Ascending aorta (tissue), 2 donors: ENCODE results near the gene MRPL55. TPM values are rescaled to one million over a fixed set of nuclear protein-coding genes. Genes with fewer than 3 reads are reported as not detected.

Experiments used
- DNase-seq, 2 donors: peaks; one replicate each; pipeline ENCODE4 v3.0.0-alpha.2; 2019; ENCODE audit warnings: low spot score in 2 of 2
- H3K27ac ChIP-seq, 2 donors: fragments of 200-600 bp; sonication (generic); one replicate each; pipeline ENCODE4 v1.5.1; 2016 to 2017; ENCODE audit warnings: mild to moderate bottlenecking in 1 of 2
- H3K27me3 ChIP-seq: fragments of 200-600 bp; sonication (generic); one replicate; pipeline ENCODE4 v1.5.1; 2017
- H3K36me3 ChIP-seq, 2 donors: fragments of 200-600 bp; sonication (generic); one replicate each; pipeline ENCODE4 v1.5.1; 2016
- H3K4me1 ChIP-seq, 2 donors: fragments of 200-600 bp; sonication (generic); one replicate each; pipeline ENCODE4 v1.5.1; 2016 to 2017; ENCODE audit warnings: mild to moderate bottlenecking in 1 of 2
- H3K4me3 ChIP-seq, 2 donors: fragments of 200-600 bp; sonication (generic); one replicate each; pipeline ENCODE4 v1.5.1; 2016 to 2017; ENCODE audit warnings: mild to moderate bottlenecking in 1 of 2
- H3K9me3 ChIP-seq, 2 donors: fragments of 200-600 bp; sonication (generic); one replicate each; pipeline ENCODE4 v1.5.1; 2016
- CTCF ChIP-seq, 3 experiments: fragments of 200-600 bp in 2 of 3; fragments of 450-650 bp in 1 of 3; sonication (generic) in 2 of 3; IDR thresholded peaks; one replicate each; pipeline ENCODE4 v1.5.1; 2016 to 2019; ENCODE audit warnings: antibody characterized with exemption in 3 of 3, mild to moderate bottlenecking in 1 of 3, moderate library complexity in 1 of 3
- intact Hi-C: fragments of 100-400 bp; cut with DNase I; formaldehyde crosslinking; loops from one replicate; pipeline ENCODE4 v1.15.1; 2023
- total RNA-seq: library from RNA; depleted of rRNA; stranded (reverse); fragments of >200 nt; gene quantifications from one replicate; pipeline ENCODE4 v1.1.0, GENCODE V29; 2016

The MRPL55 gene
- total RNA-seq, 1 donor from 2014 or later, result 23.6 TPM

- peak overlapping the region; percentile 79 to 92 for H3K4me3 ChIP-seq
- TF ChIP-seq CTCF (IDR thresholded peaks at IDR 0.05), result no peak
- H3K4me1 ChIP-seq, result peaks cover 18 to 34% of the 10 kb centered on the region in 2 donors
- intact Hi-C loops, result loop anchor here (2.0 kb wide), 1 partner anchor 345 kb away; the partner anchor contains the start of gene RNF187
- no peaks in the 10 kb centered on the region for H3K27me3 ChIP-seq
- H3K9me3 ChIP-seq, result no peaks in the 10 kb centered on the region
- peak in 1 of 2 donors; percentile 74 for DNase-seq
- H3K27ac ChIP-seq, result peak overlapping the region; percentile 90 to 96
- H3K36me3 ChIP-seq, result peaks cover 8 to 16% of the 10 kb centered on the region in 2 donors
Measured at GRCh38 chr1:228141226-228142044, 32.3 kb upstream of the MRPL55 start.

GRCh38 chr1:228140724-228141225 is 31.7 kb upstream of the MRPL55 start:
- peaks cover 7 to 9% of the 10 kb centered on the region in 2 donors for H3K36me3 ChIP-seq
- H3K4me1 ChIP-seq, result peaks cover 18 to 34% of the 10 kb centered on the region in 2 donors
- H3K4me3 ChIP-seq, result peak overlapping the region; percentile 79 to 92
- H3K27me3 ChIP-seq, result no peaks in the 10 kb centered on the region
- no peaks in the 10 kb centered on the region for H3K9me3 ChIP-seq
- peak overlapping the region; percentile 90 to 96 for H3K27ac ChIP-seq
- no peak for TF ChIP-seq CTCF (IDR thresholded peaks at IDR 0.05)
- DNase-seq, result no peak
- intact Hi-C loops, result loop anchor here (1.0 to 2.0 kb wide), 5 partner anchors 9 to 346 kb away; partner anchors contain the start of genes ARF1, GJC2, MRPL55 and RNF187

DNA sequence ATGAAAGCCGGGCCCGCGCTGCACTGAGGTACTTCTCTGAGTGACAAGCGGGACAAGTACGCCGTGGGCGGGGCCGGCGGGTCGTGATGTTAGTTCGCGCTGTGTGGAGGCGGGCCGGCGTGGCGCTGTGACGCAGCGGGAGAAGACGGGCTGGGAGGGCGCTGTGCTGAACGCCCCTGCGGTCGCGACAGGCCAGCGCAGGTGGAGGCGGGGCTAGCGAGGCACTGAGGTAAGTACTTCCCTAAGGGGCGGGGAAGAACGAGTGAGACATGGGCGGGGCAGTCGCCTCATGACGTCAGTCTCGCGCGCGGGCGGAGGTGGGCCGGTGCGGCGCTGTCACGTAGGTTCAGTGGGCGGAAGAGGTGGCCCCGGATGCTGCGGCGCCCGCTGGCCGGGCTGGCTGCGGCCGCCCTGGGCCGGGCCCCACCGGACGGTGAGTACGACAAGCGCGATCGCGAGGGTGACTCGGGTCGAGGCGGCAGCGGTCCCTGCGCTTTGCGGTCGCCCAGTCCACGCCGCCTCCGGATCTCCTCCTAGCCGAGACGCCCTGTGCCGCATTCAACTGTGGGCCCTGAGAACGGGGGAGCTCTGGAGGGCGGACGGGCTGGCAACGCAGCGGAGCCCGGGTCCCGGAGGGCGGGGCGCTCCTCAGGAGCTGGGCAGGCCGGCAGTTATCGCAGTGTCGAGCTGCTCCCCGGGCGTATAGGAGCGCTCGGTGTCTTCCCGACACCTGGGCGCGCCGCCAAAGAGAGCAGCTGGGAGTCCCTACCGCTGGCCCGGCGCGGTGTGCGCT is 31.0 kb upstream of the MRPL55 start, which contains the start of gene GUK1:
GUK1 (plus strand) TSS at position 349 of the 793 bp plus-strand sequence; CDS start at position 373, 24 bp downstream.
- Histone ChIP-seq H3K4me3 (peak within 1 kb of the TSS; percentile 79 to 92), H3K9me3 (no peaks in the 10 kb centered on the region), H3K36me3 (peaks cover 2 to 7% of the 10 kb centered on the region in 2 donors), H3K4me1 (peaks cover 18 to 34% of the 10 kb centered on the region in 2 donors), H3K27ac (peak within 1 kb of the TSS; percentile 90 to 96), H3K27me3 (no peaks in the 10 kb centered on the region)
- peak; percentile 100 for DNase-seq
- intact Hi-C loops, result loop anchor here (1.0 to 2.0 kb wide), 5 partner anchors 9 to 347 kb away; partner anchors contain the start of genes ARF1, GJC2, MRPL55 and RNF187
- peak in 1 of 3 experiments; percentile 17 for TF ChIP-seq CTCF (IDR thresholded peaks at IDR 0.05)

GRCh38 chr1:228139406-228139930 is 30.4 kb upstream of the MRPL55 start:
- intact Hi-C loops, result no loop called here
- Histone ChIP-seq H3K4me1 (peaks cover 18 to 32% of the 10 kb centered on the region in 2 donors), H3K9me3 (no peaks in the 10 kb centered on the region), H3K27ac (peak overlapping the region; percentile 90 to 96), H3K27me3 (no peaks in the 10 kb centered on the region), H3K36me3 (peaks cover 2 to 7% of the 10 kb centered on the region in 2 donors), H3K4me3 (peak overlapping the region; percentile 79 to 92)
- TF ChIP-seq CTCF (IDR thresholded peaks at IDR 0.05), result no peak
- DNase-seq, result no peak

DNA sequence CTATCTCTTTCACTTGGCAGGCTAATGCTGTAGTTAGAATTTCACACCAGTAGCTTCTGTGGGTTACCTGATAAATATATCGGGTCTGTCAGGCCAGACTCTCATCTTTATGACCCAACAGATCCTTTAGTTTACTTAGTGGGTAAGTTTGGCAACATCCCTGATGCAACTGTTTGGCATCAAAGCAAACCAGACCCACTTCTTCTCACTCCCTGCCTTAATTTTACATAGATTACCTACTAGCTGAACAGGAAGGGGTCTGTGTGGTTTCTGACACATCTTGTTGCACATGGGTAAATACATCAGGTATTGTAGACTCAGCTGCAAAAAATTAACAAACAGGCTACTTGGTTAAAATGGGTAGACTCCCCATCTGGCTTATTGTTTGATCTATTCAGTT is 27.8 kb upstream of the MRPL55 start:
- Histone ChIP-seq H3K36me3 (peaks cover 0 to 5% of the 10 kb centered on the region in 2 donors), H3K9me3 (no peaks in the 10 kb centered on the region), H3K4me3 (no peak overlapping the region), H3K27ac (no peak overlapping the region), H3K4me1 (peaks cover 9 to 10% of the 10 kb centered on the region in 2 donors), H3K27me3 (no peaks in the 10 kb centered on the region)
- DNase-seq, result no peak
- TF ChIP-seq CTCF (IDR thresholded peaks at IDR 0.05), result no peak
- intact Hi-C loops, result no loop called here
